HG03442 (cell line): Measurements from ENCODE around the gene CFD.

ENCODE experiments used
- ATAC-seq: cut with Tn5 transposase; IDR thresholded peaks from one replicate; pipeline ENCODE4 v1.9.1; 2021; ENCODE audit warnings: mild to moderate bottlenecking, moderate library complexity; ENCODE audit not compliant: unreplicated experiment

The CFD gene

GRCh38 chr19:903266-903797 lies 43.9 kb downstream of the CFD start:
- no peak for ATAC-seq

GRCh38 chr19:904545-904944 lies 45.1 kb downstream of the CFD start:
- no peak for ATAC-seq

- no peak for ATAC-seq
These were observed 47.0 kb downstream of the CFD start for GRCh38 chr19:906480-906879.

- no peak for ATAC-seq
These were observed 47.9 kb downstream of the CFD start for GRCh38 chr19:907183-907853.

GRCh38 chr19:911197-912033 lies 52.0 kb downstream of the CFD start:
- ATAC-seq: no peak

GRCh38 chr19:912181-913079 lies 53.0 kb downstream of the CFD start:
- no peak for ATAC-seq
